Ovary (tissue), 3 donors: ENCODE results near the gene GNRH2.

Experiments used
- CTCF ChIP-seq, 3 donors: fragments of 450-650 bp in 2 of 3; fragments of 200-600 bp in 1 of 3; IDR thresholded peaks; one replicate each; pipeline versions ENCODE4 v1.5.1 to v1.8.0; 2016 to 2022; ENCODE audit warnings: antibody characterized with exemption in 3 of 3, mild to moderate bottlenecking in 1 of 3
- EP300 ChIP-seq: sonication (generic); formaldehyde crosslinking; IDR thresholded peaks from one replicate; pipeline ENCODE4 v1.6.1; 2017; ENCODE audit warnings: antibody characterized with exemption
- POLR2A ChIP-seq: fragments of 450-650 bp; IDR thresholded peaks from one replicate; pipeline ENCODE4 v1.6.1; 2017; ENCODE audit warnings: antibody characterized with exemption, mild to moderate bottlenecking, moderate library complexity
- donor health status: DM: no; HTN: no; CAD: no.

DNA sequence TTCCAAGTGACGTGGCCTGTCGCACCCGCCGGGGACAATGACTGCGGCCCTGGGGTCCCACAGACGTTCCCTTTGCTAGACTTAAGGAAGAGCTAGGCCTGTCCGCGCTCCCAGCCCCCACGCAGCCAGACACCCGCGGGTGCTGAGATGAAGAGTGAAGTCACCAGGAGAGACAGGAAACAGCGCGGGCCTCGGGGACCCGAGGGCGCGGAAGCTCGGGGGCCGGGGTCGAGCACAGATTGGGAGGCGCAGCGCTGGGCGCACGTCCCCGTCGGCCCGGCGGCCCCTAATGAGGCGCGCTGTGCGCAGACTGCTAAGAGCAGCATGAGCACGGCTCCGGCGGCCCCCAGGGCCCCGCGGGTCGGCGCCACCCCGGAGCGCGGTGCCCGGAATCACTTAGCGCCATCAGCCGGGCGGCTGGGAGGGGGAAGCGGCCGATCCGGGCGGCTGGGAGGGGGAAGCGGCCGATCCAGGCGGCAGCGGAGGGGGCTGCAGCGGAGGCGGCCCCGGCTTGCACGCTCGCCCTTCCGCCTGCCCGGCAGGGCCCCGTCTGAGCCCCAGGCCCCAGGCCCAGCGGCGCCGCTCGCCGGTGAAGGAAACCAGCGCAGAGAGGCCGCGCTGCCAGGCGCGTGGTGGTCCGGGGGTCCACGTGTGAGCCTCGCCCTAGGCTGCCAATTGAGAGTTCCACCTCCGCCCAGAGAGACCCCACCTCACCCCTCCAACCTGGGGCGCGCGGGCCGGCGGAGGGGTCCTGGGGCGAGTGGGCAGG is 49.4 kb downstream of the GNRH2 start:
- TF ChIP-seq CTCF (IDR thresholded peaks at IDR 0.05) (no peak), POLR2A (no peak), EP300 (no peak)
